WTC11 (cell line): ENCODE data around the gene SEMA4A. TPM values are rescaled to one million over a fixed set of nuclear protein-coding genes. Genes with fewer than 3 reads are reported as not detected.

Experiments
- ATAC-seq: fragments of 200-7000 bp; cut with Tn5 transposase; 2 replicates; pipeline ENCODE4 v1.10.0; 2021; ENCODE audit warnings: mild to moderate bottlenecking, moderate library complexity
- CTCF ChIA-PET: fragments of 300-600 bp; sonication (Branson Sonifier 250); formaldehyde crosslinking; loops from one replicate; lab custom pipeline; 2021; ENCODE audit warnings: antibody characterized with exemption; lab: Charles Lee
- POLR2A ChIA-PET: fragments of 350-600 bp; sonication (Branson Sonifier 250); formaldehyde crosslinking; loops from one replicate; lab custom pipeline; 2021; ENCODE audit warnings: antibody characterized with exemption; lab: Charles Lee
- DNase-seq: peaks from one replicate; pipeline ENCODE4 v3.0.0; 2021; ENCODE audit warnings: low spot score
- H3K27ac Mint-ChIP-seq: 2 replicates; pipeline ENCODE4 v1.8.0; 2021; ENCODE audit warnings: mixed read lengths
- H3K27me3 Mint-ChIP-seq: 2 replicates; pipeline ENCODE4 v1.8.0; 2021; ENCODE audit warnings: low read depth, mild to moderate bottlenecking, moderate library complexity, mixed read lengths
- H3K36me3 Mint-ChIP-seq: 2 replicates; pipeline ENCODE4 v1.8.0; 2021; ENCODE audit warnings: mixed read lengths
- H3K4me1 Mint-ChIP-seq: 2 replicates; pipeline ENCODE4 v1.8.0; 2022; ENCODE audit warnings: mixed read lengths
- H3K4me3 Mint-ChIP-seq: 2 replicates; pipeline ENCODE4 v1.8.0; 2021; ENCODE audit warnings: mild to moderate bottlenecking, moderate library complexity, mixed read lengths
- H3K9me3 Mint-ChIP-seq: 2 replicates; pipeline ENCODE4 v1.8.0; 2021; ENCODE audit warnings: mixed read lengths
- ATF1 ChIP-seq: sonication (generic); formaldehyde crosslinking; IDR thresholded peaks from 2 replicates; pipeline ENCODE4 v1.8.1; 2023; ENCODE audit warnings: mild to moderate bottlenecking, moderate library complexity, missing genetic modification reagents
- CBFB ChIP-seq: sonication (generic); formaldehyde crosslinking; IDR thresholded peaks from 2 replicates; pipeline ENCODE4 v1.8.1; 2022; ENCODE audit warnings: mild to moderate bottlenecking, low read depth, missing genetic modification reagents
- CREB1 ChIP-seq: sonication (generic); formaldehyde crosslinking; IDR thresholded peaks from 2 replicates; pipeline ENCODE4 v1.8.0; 2023; ENCODE audit warnings: mild to moderate bottlenecking, missing genetic modification reagents
- GABPB1 ChIP-seq: sonication (generic); formaldehyde crosslinking; IDR thresholded peaks from 2 replicates; pipeline ENCODE4 v1.8.1; 2023; ENCODE audit warnings: mild to moderate bottlenecking, missing genetic modification reagents
- GTF2I ChIP-seq: fragments of 250-450 bp; sonication (Bioruptor Pico); conservative IDR thresholded peaks from 2 replicates; pipeline ENCODE4 v1.4.0; 2021; ENCODE audit warnings: mild to moderate bottlenecking
- NFE2L1 ChIP-seq: sonication (generic); formaldehyde crosslinking; IDR thresholded peaks from 2 replicates; pipeline ENCODE4 v1.8.1; 2023; ENCODE audit warnings: missing genetic modification reagents
- NR1H2 ChIP-seq: sonication (generic); formaldehyde crosslinking; IDR thresholded peaks from 2 replicates; pipeline ENCODE4 v1.9.0; 2021; ENCODE audit warnings: mild to moderate bottlenecking, moderate library complexity, missing genetic modification reagents
- OVOL2 ChIP-seq: fragments of 250-450 bp; sonication (Bioruptor Pico); IDR thresholded peaks from 2 replicates; pipeline ENCODE4 v1.9.0; 2021; ENCODE audit warnings: mild to moderate bottlenecking, borderline replicate concordance
- PRRX2 ChIP-seq: fragments of 250-450 bp; sonication (Bioruptor Pico); IDR thresholded peaks from 2 replicates; pipeline ENCODE4 v1.8.0; 2021; ENCODE audit warnings: mild to moderate bottlenecking
- RORB ChIP-seq: fragments of 250-450 bp; sonication (Bioruptor Pico); IDR thresholded peaks from 2 replicates; pipeline ENCODE4 v1.9.0; 2021; ENCODE audit warnings: mild to moderate bottlenecking
- SMAD3 ChIP-seq: sonication (generic); formaldehyde crosslinking; IDR thresholded peaks from 2 replicates; pipeline ENCODE4 v1.8.0; 2022; ENCODE audit warnings: missing genetic modification reagents, mild to moderate bottlenecking, borderline replicate concordance
- SMAD4 ChIP-seq: sonication (generic); formaldehyde crosslinking; IDR thresholded peaks from 2 replicates; pipeline ENCODE4 v1.8.0; 2022; ENCODE audit warnings: mild to moderate bottlenecking, missing genetic modification reagents
- ZBTB21 ChIP-seq: sonication (generic); formaldehyde crosslinking; IDR thresholded peaks from 2 replicates; pipeline ENCODE4 v1.8.1; 2023; ENCODE audit warnings: mild to moderate bottlenecking, missing genetic modification reagents, borderline replicate concordance
- ZNF263 ChIP-seq: sonication (generic); formaldehyde crosslinking; IDR thresholded peaks from 2 replicates; pipeline ENCODE4 v1.8.1; 2022; ENCODE audit warnings: low read depth, mild to moderate bottlenecking, moderate library complexity, missing genetic modification reagents
- total RNA-seq: library from RNA; stranded (reverse); gene quantifications from 3 replicates; pipeline ENCODE4 v1.2.3, GENCODE V29; 2021
- TF ChIP-seq, protein P1 (sequence below): sonication (generic); formaldehyde crosslinking; IDR thresholded peaks from 2 replicates; pipeline ENCODE4 v1.8.1; 2023; ENCODE audit warnings: mild to moderate bottlenecking, missing genetic modification reagents, moderate library complexity
- TF ChIP-seq, protein P2 (sequence below): sonication (generic); formaldehyde crosslinking; IDR thresholded peaks from 2 replicates; pipeline ENCODE4 v1.8.1; 2023; ENCODE audit warnings: mild to moderate bottlenecking, missing genetic modification reagents
- TF ChIP-seq, protein P3 (sequence below): sonication (generic); formaldehyde crosslinking; IDR thresholded peaks from 2 replicates; pipeline ENCODE4 v1.8.1; 2022; ENCODE audit warnings: missing genetic modification reagents, borderline replicate concordance
- TF ChIP-seq, protein P4 (sequence below): sonication (generic); formaldehyde crosslinking; IDR thresholded peaks from 2 replicates; pipeline ENCODE4 v1.8.0; 2023; ENCODE audit warnings: mild to moderate bottlenecking, missing genetic modification reagents

Gene SEMA4A
- total RNA-seq, 1 experiment from 2014 or later: 12.4 TPM

DNA sequence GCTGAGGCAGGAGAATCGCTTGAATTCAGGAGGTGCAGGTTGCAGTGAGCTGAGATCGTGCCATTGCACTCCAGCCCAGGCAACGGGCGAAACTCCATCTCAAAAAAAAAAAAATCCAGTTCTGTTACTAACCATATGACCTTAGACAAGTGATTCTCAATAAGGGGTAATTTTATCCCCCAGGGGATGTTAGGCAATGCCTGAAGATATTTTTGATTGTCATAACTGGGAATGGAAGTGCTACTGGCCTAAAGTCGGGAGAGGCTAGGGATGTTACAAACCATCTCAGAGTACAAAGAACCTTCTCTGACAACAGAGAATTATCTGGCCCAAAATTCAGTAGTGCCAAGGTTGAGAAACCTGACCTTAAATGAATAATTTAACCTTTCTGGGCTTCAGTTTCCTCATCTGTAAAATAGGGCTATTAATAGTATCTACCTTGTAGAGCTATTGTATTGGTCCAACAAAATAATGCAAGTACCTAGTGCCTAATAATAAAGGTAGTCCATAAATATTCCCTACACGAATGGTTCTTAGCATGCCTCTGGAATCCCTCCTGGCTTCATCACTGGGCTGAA, 44.6 kb upstream of the SEMA4A start:
- no peaks in the 10 kb centered on the region for H3K36me3 Mint-ChIP-seq
- CTCF ChIA-PET: interaction anchor here (1.0 to 29.6 kb wide), 3 partner anchors 12 to 32 kb away, joined by 5 to 1176 read pairs (median 7); partner anchors contain the start of gene LMNA
- no peak overlapping the region for H3K4me3 Mint-ChIP-seq
- POLR2A ChIA-PET: interaction anchor here (1.1 kb wide), 1 partner anchor 10 kb away, joined by 3 read pairs; no protein-coding TSS in a partner anchor
- ATAC-seq (no peak), DNase-seq (no peak)
- no peak overlapping the region for H3K27ac Mint-ChIP-seq
- TF ChIP-seq GTF2I (CRISPR knock-in tag): no peak
- peaks cover 47% of the 10 kb centered on the region for H3K4me1 Mint-ChIP-seq
- H3K27me3 Mint-ChIP-seq: peaks cover 10% of the 10 kb centered on the region; the same call in 1 of the 2 replicates
- H3K9me3 Mint-ChIP-seq: no peaks in the 10 kb centered on the region

DNA sequence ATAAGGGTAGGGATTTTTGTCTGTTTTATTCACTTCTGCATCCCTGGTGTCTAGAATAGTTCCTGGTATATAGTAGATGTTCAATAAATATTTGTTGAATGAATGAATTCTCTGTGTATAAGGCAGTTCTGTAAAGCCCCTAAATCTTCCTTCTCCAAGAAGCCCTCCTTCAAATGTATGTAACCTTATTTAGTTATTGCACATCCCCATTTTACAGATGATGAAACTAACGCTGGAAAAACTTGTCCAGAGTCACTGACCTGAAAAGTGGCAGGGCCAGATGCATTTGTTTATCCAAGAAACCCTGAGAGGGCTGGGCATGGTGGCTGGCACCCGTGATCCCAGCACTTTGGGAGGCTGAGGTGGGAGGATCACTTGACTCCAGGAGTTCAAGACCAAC, 43.1 kb upstream of the SEMA4A start:
- Mint-ChIP-seq H3K27ac (no peak overlapping the region), H3K4me3 (no peak overlapping the region), H3K9me3 (no peaks in the 10 kb centered on the region), H3K27me3 (peaks cover 12% of the 10 kb centered on the region; the same call in 1 of the 2 replicates), H3K4me1 (peaks cover 42% of the 10 kb centered on the region), H3K36me3 (no peaks in the 10 kb centered on the region)
- no peak for ATAC-seq
- ChIA-PET CTCF (interaction anchor here (1.3 to 29.6 kb wide), 2 partner anchors 14 to 44 kb away, joined by 3 to 1176 read pairs; partner anchors contain the start of gene LMNA), POLR2A (no interaction called here)
- TF ChIP-seq, protein P1, sequence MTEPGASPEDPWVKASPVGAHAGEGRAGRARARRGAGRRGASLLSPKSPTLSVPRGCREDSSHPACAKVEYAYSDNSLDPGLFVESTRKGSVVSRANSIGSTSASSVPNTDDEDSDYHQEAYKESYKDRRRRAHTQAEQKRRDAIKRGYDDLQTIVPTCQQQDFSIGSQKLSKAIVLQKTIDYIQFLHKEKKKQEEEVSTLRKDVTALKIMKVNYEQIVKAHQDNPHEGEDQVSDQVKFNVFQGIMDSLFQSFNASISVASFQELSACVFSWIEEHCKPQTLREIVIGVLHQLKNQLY (CRISPR knock-in tag): no peak
- TF ChIP-seq RORB (CRISPR knock-in tag) (no peak), SMAD3 (CRISPR knock-in tag) (no peak)
- TF ChIP-seq, protein P2, sequence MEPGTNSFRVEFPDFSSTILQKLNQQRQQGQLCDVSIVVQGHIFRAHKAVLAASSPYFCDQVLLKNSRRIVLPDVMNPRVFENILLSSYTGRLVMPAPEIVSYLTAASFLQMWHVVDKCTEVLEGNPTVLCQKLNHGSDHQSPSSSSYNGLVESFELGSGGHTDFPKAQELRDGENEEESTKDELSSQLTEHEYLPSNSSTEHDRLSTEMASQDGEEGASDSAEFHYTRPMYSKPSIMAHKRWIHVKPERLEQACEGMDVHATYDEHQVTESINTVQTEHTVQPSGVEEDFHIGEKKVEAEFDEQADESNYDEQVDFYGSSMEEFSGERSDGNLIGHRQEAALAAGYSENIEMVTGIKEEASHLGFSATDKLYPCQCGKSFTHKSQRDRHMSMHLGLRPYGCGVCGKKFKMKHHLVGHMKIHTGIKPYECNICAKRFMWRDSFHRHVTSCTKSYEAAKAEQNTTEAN (CRISPR knock-in tag): no peak
- TF ChIP-seq, protein P3, sequence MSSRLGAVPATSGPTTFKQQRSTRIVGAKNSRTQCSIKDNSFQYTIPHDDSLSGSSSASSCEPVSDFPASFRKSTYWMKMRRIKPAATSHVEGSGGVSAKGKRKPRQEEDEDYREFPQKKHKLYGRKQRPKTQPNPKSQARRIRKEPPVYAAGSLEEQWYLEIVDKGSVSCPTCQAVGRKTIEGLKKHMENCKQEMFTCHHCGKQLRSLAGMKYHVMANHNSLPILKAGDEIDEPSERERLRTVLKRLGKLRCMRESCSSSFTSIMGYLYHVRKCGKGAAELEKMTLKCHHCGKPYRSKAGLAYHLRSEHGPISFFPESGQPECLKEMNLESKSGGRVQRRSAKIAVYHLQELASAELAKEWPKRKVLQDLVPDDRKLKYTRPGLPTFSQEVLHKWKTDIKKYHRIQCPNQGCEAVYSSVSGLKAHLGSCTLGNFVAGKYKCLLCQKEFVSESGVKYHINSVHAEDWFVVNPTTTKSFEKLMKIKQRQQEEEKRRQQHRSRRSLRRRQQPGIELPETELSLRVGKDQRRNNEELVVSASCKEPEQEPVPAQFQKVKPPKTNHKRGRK (CRISPR knock-in tag): no peak
- no peak for DNase-seq

DNA sequence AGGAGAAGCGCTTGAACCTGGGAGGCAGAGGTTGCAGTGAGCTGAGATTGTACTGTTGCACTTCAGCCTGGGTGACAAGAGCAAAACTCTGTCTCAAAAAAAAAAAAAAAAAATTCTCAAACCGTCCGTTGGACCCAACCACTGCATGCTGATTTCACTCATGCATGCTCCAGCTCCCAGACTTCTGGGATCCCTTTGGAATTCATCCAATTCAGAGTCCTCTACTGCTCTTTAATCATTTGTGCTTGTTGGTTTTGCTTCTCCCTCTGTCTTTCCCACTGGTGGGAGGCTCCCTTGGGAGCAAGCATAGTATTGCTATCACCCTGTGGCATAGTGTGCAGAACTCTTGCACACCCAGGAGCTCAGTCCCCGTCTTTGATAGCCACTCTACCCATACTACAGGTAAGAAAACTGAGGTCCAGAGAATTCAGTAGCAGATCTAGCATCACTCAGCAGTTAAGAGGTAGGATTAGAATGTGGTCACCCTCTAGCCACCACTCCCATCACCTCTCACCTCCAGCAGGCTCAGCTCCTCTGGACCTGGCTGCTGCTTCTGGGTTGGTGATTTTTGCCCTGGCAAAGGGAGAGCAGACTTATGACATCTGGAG, 41.9 kb upstream of the SEMA4A start:
- Mint-ChIP-seq H3K9me3 (no peaks in the 10 kb centered on the region), H3K27me3 (peaks cover 15% of the 10 kb centered on the region), H3K36me3 (no peaks in the 10 kb centered on the region), H3K4me1 (peaks cover 45% of the 10 kb centered on the region), H3K4me3 (no peak overlapping the region), H3K27ac (no peak overlapping the region)
- ChIA-PET CTCF (interaction anchor here (0.7 to 28.0 kb wide), 4 partner anchors 12 to 46 kb away, joined by 3 to 1176 read pairs (median 6); partner anchors contain the start of gene MEX3A), POLR2A (interaction anchor here (0.7 kb wide), 1 partner anchor 38 kb away, joined by 4 read pairs; no protein-coding TSS in a partner anchor)
- no peak for DNase-seq
- TF ChIP-seq ATF1 (no peak), ZBTB21 (CRISPR knock-in tag) (no peak), ZNF263 (CRISPR knock-in tag) (no peak), NR1H2 (no peak), PRRX2 (CRISPR knock-in tag) (no peak)
- ATAC-seq: no peak

DNA sequence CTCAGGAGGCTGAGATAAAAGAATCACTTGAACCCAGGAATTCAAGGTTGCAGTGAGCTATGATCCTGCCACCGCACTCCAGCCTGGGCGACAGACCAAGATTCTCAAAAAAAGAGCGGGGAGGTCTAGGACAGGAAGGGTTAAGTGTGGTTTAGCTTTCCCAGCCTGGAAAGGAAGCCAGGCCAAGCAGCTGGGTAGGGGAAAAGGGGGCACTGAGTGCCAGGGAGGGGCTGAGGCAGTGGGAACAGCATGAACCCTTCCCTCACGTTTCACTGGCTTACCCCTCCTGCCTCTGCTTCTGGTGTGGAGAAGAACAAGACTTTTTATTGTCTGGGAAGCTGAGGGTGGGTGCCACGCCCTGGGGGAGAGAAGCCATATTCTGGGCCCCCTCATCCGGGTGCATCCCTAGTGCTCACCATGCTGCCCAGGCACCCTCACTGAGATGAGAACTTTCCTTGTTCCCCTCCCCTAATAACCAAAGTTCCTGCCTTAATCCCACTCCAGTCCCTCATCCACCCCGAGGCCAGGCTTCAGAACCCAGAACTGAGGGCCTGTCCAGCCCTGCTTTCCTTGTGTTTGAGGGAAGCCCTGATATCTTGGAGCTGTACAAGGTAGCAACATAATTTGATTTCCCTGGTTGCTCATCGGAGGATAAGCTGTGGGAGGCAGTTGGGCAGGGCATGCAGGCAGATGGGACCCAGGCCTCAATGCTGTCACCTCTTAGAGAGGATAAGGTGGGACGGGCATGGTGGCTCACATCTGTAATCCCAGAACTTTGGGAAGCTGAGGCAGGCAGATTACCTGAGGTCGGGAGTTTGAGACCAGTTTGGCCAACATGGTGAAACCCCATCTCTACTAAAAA, 40.9 kb upstream of the SEMA4A start:
- H3K27me3 Mint-ChIP-seq: peaks cover 18% of the 10 kb centered on the region
- no peaks in the 10 kb centered on the region for H3K36me3 Mint-ChIP-seq
- ChIA-PET POLR2A (interaction anchor here (0.6 to 2.4 kb wide), 4 partner anchors 10 to 22 kb away, joined by 3 to 8 read pairs (median 5); no protein-coding TSS in a partner anchor), CTCF (interaction anchor here (2.0 to 28.0 kb wide), 4 partner anchors 11 to 25 kb away, joined by 8 to 1176 read pairs (median 52); partner anchors contain the start of gene MEX3A)
- H3K9me3 Mint-ChIP-seq: no peaks in the 10 kb centered on the region
- no peak for ATAC-seq
- no peak overlapping the region for H3K27ac Mint-ChIP-seq
- no peak overlapping the region for H3K4me3 Mint-ChIP-seq
- H3K4me1 Mint-ChIP-seq: peaks cover 37% of the 10 kb centered on the region
- TF ChIP-seq GABPB1 (CRISPR knock-in tag) (no peak), SMAD4 (no peak), CREB1 (no peak), NFE2L1 (CRISPR knock-in tag) (no peak), CBFB (CRISPR knock-in tag) (no peak), OVOL2 (no peak)
- TF ChIP-seq, protein P4, sequence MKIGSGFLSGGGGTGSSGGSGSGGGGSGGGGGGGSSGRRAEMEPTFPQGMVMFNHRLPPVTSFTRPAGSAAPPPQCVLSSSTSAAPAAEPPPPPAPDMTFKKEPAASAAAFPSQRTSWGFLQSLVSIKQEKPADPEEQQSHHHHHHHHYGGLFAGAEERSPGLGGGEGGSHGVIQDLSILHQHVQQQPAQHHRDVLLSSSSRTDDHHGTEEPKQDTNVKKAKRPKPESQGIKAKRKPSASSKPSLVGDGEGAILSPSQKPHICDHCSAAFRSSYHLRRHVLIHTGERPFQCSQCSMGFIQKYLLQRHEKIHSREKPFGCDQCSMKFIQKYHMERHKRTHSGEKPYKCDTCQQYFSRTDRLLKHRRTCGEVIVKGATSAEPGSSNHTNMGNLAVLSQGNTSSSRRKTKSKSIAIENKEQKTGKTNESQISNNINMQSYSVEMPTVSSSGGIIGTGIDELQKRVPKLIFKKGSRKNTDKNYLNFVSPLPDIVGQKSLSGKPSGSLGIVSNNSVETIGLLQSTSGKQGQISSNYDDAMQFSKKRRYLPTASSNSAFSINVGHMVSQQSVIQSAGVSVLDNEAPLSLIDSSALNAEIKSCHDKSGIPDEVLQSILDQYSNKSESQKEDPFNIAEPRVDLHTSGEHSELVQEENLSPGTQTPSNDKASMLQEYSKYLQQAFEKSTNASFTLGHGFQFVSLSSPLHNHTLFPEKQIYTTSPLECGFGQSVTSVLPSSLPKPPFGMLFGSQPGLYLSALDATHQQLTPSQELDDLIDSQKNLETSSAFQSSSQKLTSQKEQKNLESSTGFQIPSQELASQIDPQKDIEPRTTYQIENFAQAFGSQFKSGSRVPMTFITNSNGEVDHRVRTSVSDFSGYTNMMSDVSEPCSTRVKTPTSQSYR (CRISPR knock-in tag): no peak
- TF ChIP-seq, all 79 proteins: peak for 0
- DNase-seq: no peak
